Ramos (cell line): Measurements from ENCODE around the gene CYBRD1.
"Not testable (repeated sequence)": the region's sequence is repeated elsewhere in the genome, so short reads cannot be mapped to it uniquely, and the experiment has no call there.

ENCODE experiments used
- in situ Hi-C: fragments of 300-500 bp; cut with MboI; formaldehyde crosslinking; loops from one replicate; pipeline ENCODE4 v1.14.3; 2022; ENCODE audit warnings: low sequenced_read_pairs; ENCODE audit not compliant: unreplicated experiment

The CYBRD1 gene, protein sequence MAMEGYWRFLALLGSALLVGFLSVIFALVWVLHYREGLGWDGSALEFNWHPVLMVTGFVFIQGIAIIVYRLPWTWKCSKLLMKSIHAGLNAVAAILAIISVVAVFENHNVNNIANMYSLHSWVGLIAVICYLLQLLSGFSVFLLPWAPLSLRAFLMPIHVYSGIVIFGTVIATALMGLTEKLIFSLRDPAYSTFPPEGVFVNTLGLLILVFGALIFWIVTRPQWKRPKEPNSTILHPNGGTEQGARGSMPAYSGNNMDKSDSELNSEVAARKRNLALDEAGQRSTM

DNA sequence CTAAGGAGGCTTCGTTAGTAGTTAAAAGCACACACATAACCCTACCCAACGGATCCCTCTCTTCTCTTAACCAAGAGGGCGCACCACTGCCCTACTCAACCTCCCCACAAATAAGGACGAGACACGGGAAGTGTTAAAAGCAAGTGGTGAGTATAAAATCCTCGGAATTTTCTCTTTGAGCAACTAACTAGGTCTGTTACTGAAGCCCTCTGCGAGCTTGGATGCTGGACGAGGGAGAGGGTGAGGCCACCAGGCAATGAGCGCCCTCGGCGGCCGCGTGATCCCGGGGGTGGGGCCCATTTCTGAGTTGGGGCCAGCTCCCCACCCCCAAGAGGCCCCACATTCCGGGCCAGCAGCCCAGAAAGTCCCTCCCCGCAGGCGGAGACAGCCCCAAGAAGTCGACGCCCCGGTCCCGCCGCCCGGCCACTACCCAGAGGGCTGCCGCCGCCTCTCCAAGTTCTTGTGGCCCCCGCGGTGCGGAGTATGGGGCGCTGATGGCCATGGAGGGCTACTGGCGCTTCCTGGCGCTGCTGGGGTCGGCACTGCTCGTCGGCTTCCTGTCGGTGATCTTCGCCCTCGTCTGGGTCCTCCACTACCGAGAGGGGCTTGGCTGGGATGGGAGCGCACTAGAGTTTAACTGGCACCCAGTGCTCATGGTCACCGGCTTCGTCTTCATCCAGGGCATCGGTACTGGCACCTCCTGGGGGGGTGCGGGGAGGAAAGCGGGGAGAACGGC lies at the start of gene CYBRD1:
Gene CYBRD1, plus strand, starts transcription at position 423 of the 736 bp plus-strand sequence. Its CDS starts 72 bp downstream, at position 495.
- in situ Hi-C loops: no loop called here

DNA sequence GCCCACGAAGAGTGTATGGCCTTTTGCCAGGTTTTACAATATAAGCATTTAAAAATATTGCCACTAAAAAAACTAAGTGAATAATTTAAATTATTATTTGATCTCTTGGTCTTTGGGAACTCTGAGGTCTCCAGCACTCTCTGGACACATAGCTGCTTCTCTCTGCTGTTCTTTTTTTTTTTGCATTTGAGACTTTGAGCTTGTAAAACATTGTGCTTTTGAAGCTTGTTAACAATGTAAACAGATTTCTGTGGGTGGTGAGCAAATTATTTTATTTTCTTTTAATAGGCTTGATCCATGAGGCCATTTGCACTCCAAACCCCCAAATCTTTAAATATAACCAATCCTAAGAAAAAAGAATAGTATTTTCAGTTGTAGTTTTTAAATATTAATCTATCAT lies 46.3 kb upstream of the CYBRD1 start:
- in situ Hi-C loops: no loop called here

DNA sequence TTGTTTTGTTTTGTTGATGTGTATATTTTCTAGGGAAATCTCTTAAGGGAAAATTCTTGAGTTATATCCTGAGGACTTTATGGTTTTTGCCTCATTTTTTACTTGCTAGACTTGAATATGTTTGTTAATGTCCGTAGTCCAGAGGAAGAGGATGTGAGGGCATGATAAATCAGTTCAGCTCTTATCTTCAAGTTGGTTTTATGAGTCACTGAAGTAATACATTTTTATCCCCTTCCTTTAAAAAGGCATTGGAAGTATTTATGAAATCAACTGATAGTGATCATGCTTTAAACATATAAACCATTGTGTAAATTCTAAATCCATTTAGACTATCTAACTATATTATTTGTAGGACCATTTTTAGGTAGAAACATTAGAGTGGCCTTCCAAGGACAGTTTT lies 43.9 kb upstream of the CYBRD1 start:
- in situ Hi-C loops: no loop called here

DNA sequence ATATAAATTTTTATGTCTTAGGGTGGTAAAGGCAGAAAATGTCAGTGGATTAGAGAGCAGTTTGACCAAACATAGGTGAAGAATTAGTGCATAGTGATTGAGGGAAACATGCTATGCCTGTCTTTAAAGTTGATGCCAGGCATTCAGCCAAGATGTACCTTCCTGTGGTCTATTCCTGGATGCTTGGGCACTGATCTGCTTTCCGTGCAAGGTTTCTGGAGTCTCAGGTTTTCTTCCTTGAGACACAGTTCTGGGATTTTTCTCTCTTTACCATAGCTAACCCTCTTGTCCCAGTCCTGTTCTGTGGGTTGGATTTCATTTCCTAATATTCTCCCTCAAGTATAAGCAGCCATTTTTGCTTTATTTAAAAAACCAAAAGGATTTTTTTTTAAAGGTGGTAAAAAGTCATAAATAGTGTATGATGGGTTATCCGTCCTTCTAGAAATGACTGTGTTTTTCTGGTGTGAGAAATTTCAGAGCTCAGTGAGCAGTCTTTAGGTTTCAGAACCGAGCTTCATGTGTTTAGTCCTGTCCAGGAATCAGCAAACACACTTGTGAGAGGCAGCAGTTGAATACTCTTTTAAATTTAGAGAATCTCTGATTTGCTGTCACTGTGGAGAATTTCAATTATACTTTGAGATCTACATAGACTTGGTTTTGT lies 43.0 kb upstream of the CYBRD1 start:
- in situ Hi-C loops: no loop called here

DNA sequence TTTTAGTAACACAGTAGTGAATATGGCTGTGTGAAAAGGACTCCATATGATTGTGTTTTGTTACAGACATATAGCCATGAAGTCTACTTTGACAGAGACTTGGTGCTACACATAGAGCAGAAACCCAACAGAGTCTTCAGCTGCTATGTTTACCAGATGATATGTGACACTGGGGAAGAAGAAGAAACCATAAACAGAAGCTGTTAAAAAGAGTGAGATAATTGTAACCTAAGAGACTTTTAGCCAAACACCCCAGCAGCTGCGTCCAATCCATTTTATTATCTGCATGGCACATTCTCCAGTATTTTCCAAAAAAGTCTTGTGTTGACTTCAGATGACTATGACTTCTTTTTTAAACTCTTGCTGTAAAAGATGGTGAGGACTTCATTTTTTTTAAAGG lies 41.4 kb upstream of the CYBRD1 start:
- in situ Hi-C loops: no loop called here

DNA sequence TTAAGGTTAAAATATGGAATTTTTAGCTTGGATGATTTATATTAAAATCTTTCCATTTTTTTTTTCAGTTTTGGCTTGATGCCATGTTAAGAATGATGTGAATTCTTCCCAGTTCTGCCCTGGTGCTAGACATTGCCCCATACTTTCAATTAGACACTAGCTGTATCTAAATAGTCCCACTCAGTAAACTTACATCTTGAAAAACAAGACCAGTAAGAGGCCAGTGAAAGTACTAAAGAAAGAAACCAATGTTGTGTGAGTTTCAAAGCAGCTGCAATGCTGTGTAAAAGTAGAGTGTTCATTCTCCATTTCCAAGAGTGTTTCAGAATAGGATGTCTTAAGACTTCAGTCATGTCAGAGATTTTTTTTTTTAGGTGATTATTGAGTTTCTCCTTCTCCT lies 40.0 kb upstream of the CYBRD1 start:
- in situ Hi-C loops: no loop called here

DNA sequence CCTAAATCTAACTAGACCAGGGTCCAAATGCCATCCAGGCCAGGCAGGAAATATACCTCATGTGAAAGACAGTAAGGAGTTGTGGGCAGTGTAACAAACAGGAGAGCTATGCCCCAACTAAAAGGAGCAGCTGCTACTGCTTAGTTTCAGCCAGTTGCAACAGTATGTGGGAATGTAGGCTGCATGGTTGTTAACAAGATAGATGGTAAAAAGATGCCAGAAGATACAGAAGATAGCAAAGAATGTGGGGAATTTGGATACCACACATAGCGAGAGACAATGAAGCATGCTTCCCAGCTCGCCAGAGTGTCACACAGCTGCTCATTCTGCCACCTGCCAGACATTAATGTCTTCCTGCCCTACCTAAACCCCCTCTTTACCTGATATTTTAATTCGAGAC lies 39.4 kb upstream of the CYBRD1 start:
- in situ Hi-C loops: no loop called here

DNA sequence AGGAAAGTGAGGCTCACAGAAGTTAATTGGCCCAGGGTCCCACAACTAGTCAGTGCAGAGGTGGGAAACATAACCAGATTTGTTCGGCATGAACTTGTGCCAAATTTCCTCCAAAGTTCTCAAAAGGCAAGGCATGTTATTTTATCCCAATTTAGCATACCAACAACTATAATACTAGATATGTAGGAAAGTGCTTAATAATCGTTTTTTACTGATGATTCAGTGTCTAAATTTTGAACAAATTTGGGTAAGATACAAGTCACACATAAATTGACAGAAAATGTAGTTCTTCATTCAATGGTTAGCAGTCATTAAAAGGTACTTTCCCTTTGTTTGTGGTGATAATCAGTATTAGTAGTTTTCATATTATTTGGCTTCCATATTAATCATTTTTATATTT lies 38.5 kb upstream of the CYBRD1 start:
- in situ Hi-C loops: no loop called here

DNA sequence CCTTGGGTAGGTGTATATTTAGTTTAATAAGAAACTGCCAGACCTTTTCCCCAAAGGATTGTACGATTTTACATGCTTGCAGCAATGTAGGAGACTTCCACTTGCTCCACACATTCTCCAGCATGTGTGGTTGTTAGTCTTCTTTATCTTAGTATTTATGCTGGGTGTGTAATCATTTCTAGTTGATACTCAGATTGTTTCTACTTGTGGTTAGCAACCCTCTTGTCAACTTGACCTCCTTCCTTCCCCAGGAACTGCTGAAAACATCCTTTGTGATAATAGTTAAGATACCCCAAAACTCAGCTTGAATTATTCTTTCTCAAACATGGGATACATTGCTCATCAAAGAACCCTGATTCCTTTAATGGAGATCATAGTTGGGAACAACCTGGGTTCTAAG lies 37.2 kb upstream of the CYBRD1 start:
- in situ Hi-C loops: no loop called here

DNA sequence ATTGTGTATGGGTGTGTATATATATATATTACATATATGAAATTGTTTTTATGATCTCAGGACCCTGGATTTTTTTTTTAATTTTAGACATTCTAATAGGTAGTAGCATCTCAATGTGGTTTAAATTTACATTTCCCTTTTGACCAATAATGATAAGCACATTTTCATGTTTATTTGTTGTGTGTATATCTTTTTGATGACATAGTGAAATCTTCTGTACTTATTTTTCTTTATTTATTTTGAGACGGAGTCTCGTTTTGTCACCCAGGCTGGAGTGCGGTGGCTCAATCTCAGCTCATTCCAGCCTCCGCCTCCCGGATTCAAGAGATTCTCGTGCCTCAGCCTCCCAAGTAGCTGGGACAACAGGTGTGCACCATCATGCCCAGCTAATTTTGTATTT lies 35.1 kb upstream of the CYBRD1 start:
- in situ Hi-C loops: no loop called here

DNA sequence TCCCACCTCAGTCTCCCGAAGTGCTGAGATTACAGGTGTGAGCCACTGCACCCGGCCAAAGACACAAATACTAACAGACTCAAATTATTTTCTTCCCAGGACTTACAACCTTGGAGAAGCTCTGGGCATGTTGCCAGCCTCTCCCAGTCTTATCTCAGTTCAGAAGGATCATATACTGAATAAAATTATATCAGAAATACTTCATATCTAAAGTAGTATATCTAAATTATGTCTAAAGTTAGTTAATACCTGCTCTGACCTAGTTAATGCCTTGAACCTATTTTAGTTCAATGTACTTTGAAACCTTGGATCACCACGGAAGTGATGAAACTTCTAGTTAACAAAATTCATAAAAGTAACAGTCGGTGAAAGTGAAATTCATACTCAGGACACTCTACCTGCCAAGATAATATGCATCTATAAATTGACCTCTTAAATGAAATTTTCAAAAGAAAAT lies 34.4 kb upstream of the CYBRD1 start:
- in situ Hi-C loops: no loop called here

DNA sequence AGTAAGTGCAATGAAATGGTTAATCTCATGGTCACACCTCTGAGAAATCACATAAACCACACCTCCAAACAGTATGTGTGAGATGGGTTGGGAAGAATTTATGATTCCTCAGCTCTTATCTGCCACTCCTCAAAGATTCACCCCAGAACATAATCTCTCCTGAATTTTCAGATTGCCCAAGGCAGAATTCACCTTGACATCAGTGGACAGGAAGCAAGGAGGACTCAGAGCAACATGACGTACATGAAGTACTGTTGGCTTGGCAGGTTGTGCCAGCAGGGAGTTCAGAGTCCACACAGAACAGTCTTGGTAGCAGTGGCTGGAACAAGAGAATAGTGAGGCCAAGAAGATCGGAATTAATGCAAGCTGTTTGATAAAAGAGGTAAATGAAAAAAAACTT lies 31.7 kb upstream of the CYBRD1 start:
- in situ Hi-C loops: no loop called here

DNA sequence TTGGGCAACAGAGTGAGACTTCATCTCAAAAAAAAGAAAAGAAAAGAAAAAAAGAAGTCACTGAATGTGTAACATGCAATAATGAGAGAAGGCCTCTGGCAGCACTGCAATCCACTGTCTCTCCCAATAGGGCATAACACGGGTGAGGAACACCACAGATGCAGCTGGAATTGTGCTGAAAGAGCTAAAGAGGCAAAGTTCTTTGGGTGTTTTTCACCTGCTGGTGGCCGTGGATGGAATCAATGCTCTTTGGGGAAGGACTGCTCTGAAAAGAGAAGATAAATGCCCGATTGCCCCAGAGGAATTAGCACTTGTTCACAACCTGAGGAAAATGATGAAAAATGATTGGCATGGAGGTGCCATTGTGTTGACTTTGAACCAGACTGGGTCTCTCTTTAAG lies 31.0 kb upstream of the CYBRD1 start:
- in situ Hi-C loops: no loop called here

DNA sequence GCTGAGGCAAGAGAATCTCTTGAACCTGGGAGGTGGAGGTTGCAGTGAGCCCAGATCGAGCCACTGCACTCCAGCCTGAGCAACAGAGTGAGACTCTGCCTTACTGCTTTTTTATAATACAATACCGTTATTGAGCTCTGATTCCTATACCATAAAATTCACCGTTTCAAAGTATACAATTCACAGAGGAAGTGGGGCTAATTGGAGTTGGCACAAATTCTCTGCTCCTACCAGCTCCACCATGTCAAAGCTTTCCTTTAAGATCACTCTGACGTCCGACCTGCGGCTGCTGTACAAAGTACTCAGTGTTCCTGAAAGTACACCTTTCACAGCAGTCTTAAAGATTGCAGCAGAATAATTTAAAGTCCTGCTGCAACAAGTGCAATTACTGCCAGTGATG lies 29.6 kb upstream of the CYBRD1 start:
- in situ Hi-C loops: no loop called here

DNA sequence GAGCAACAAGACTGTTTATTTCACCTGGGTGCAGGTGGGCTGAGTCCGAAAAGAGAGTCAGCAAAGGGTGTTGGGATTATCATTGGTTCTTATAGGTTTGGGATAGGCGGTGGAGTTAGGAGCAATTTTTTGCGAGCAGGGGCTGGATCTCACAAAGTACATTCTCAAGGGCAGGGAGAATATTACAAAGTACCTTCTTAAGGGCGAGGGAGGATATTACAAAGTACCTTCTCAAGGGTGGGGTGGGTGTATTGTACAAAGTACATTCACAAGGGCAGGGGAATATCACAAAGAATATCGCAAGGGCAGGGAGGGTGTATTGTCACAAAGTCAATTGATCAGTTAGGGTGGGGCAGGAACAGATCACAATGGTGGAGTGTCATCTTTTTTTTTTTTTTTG lies 24.6 kb upstream of the CYBRD1 start:
- in situ Hi-C loops: not testable (repeated sequence)

DNA sequence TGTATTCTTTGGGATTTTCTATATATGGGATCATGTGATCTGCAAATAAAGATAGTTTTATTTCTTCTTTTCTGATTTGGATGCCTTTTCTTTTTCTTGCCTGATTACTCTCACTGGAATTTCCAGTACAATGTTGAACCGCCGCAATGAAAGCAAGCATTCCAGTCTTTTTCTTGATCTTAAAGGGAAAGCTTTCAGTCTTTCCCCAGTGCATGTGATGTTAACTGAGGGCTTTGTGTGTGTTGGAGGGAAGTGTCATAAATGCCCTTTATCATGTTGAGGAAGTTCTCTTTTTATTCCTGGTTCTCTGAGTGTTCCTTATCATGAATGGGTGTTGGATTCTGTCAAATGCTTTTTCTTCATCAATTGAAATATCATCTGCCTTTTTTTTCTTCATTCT lies 16.9 kb upstream of the CYBRD1 start:
- in situ Hi-C loops: no loop called here

DNA sequence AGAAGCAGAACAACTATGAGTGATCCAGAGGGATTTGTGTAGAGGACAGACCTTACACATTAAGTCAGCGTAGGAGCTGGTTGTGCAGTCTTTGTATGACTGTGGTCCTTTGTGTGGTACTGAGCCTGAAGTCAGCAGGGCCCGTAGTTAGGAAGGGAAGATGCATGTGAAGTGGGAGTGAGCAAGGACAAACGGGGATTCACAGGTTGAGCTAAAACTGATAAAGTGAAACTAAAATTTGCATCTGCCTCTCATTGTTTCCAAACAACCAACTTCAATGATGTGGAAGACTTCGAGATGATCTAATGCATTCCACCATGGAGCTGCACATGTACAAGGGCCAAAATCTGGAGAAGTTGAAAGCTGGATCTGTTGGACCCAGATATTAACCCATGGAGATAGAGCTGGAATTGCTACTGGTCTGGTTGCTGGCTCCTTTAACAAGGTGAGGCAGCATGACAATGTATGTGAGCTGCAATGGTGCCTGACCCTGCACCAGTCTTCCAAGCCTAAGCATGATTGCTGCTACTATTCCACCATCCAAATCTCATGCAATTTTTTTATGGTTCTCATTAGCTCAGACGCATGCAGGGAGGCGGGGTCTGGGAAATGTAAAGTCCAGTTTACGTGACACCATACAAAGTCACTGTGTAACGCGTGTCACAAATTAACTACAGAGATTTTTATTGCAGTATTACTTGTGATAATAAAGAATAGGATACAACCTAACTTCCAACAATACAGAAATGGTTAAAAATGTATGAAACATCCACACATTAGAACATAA lies 12.1 kb upstream of the CYBRD1 start:
- in situ Hi-C loops: no loop called here

DNA sequence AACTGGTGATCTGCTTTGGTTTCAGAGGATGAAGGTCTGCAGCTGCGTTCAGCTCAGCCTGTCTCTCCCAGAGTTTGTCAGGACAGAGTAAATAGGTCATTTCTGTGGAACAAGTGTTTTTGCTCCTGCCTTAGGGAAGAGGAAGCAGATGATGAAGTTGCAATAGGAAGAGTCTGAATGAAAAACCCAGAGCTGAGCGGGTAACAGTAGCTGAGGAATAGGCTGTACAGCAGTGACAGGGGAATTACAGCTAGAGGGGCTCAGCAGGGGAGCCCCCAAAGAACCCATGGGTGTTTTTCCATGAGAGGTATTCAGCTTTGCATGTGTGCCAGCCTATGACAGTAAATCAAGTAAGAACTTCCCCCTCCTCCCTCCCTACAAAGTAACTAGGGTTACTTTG lies 10.3 kb upstream of the CYBRD1 start:
- in situ Hi-C loops: no loop called here

DNA sequence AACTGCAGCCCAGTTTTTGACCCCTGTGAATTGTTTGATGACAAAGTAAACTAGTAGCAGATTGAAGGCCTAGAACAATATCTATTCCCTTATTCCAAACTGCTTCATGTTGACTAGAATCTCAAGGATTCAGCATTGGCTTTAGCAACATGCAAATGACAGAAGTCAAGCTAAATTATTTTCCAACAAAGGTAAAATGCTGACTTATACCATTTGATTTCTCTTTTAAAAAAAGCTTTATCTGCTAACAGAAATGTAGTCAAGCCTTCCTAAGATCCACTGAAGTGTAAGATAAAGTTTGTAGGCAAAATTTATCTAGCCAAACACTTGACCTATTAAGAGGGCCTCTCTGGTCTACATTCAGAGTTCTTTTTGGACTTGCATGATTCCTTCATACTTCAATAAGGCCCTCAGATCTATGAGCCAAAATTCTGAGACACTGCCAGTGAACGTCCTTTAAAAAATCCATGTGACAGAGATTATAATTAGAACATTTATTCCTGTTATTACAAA lies 9.5 kb upstream of the CYBRD1 start:
- in situ Hi-C loops: no loop called here

DNA sequence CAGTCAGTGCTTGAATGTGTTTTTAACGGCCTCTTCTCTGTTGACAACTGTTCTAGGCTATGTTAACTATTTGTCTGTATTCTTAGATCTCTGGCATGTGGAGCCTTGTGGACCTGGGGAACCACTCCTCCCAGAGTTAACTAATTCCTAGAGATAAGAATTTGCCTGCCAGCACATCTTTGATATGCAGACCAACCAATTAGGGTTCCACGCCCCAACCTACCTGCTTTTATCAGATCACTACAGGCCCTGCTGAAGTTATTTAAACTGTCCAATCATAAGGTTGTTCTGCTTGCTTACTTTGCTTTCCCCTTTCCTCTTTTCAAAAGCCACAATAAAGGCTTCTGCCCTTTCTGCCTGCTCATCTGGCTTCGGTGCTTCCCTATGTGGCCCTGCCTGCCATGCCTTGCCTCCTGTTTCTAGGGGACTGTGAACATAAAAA lies 8.5 kb upstream of the CYBRD1 start:
- in situ Hi-C loops: no loop called here
